HG03060 (cell line): ENCODE data around the gene IQCH.

Source experiments
- ATAC-seq: cut with Tn5 transposase; IDR thresholded peaks from one replicate; pipeline ENCODE4 v1.9.1; 2021; ENCODE audit warnings: low read depth, moderate number of reproducible peaks; ENCODE audit not compliant: unreplicated experiment

IQCH gene

DNA sequence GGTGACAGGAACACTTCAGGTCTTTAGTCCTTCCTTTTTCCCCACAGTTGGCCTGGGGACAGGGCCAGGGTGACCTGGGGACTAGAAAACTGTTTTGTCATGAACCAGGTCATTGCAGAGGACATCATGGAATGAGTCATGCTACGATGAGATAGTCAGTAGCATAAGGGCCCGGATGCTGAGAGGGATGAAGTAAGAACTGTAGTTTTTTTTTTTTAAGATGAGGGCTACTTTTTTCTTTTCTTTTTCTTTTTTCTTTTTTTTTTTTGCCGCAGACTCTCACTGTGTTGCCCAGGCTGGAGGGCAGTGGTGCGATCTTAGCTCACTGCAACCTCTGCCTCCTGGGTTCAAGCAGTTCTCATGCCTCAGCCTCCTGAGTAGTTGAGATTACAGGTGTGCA lies 295.9 kb downstream of the IQCH start:
- ATAC-seq = no peak

- no peak for ATAC-seq
These were observed 296.7 kb downstream of the IQCH start for GRCh38 chr15:67551207-67551743.
